Myocyte (in vitro differentiated cells): ENCODE results near the gene PCGF3. TPM values are rescaled to one million over a fixed set of nuclear protein-coding genes. Genes with fewer than 3 reads are reported as not detected.

ENCODE experiments used
- total RNA-seq: library from RNA; depleted of rRNA; stranded (reverse); fragments of >200 nt; gene quantifications from 2 replicates; pipeline ENCODE4 v1.2.3, GENCODE V29; 2014

PCGF3 gene
- total RNA-seq, 1 donor from 2014 or later: 79.0 TPM

Other genes starting within 250 kb of the PCGF3 start
- gene ZNF721, start 206.7 kb upstream of the PCGF3 start, total RNA-seq: 25.2 and 25.9 TPM in 2 replicates
- 23.5 and 27.2 TPM in 2 replicates for gene PIGG, start 206.6 kb upstream of the PCGF3 start, total RNA-seq
- gene TMEM271, start 129.5 kb upstream of the PCGF3 start, total RNA-seq: not detected in 2 replicates
- gene PDE6B, start 80.3 kb upstream of the PCGF3 start, total RNA-seq: 0.27 and 2.1 TPM in 2 replicates
- gene ATP5ME, start 31.6 kb upstream of the PCGF3 start, total RNA-seq: 69.9 and 197 TPM in 2 replicates
- gene MYL5, start 31.3 kb upstream of the PCGF3 start, total RNA-seq: 510 and 575 TPM in 2 replicates
- 0.10 TPM in 1 of 2 replicates, not detected in the other for gene SLC49A3, start 16.7 kb upstream of the PCGF3 start, total RNA-seq
- 0.57 and 1.2 TPM in 2 replicates for gene CPLX1, start 120.3 kb downstream of the PCGF3 start, total RNA-seq
- 46.1 and 56.3 TPM in 2 replicates for gene GAK, start 226.5 kb downstream of the PCGF3 start, total RNA-seq
- 30.9 and 52.7 TPM in 2 replicates for gene TMEM175, start 226.6 kb downstream of the PCGF3 start, total RNA-seq